GM23338 (cell line): ENCODE measurements around the gene BBS1. TPM values are rescaled to one million over a fixed set of nuclear protein-coding genes. Genes with fewer than 3 reads are reported as not detected.

Source experiments
- ATAC-seq: fragments of 200-7000 bp; cut with Tn5 transposase; 3 replicates; pipeline ENCODE4 v1.9.1; 2020
- DNase-seq: peaks from one replicate; pipeline ENCODE4 v3.0.0-alpha.2; 2015; ENCODE audit warnings: low spot score
- H2AFZ ChIP-seq: fragments of 200-600 bp; sonication (generic); 2 replicates; pipeline ENCODE4 v1.8.0; 2016; ENCODE audit warnings: antibody characterized with exemption, mild to moderate bottlenecking, moderate library complexity
- H3F3A ChIP-seq: fragments of 200-600 bp; sonication (generic); replicated peaks from 2 replicates; pipeline ENCODE4 v1.8.0; 2017; ENCODE audit warnings: antibody characterized with exemption, mixed run types, low read depth
- H3K27ac ChIP-seq: fragments of 200-600 bp; sonication (generic); 2 replicates; pipeline ENCODE4 v1.6.1; 2016; ENCODE audit warnings: low read depth
- H3K27me3 ChIP-seq: fragments of 200-600 bp; sonication (generic); 2 replicates; pipeline ENCODE4 v1.8.0; 2016; ENCODE audit warnings: mild to moderate bottlenecking, mixed run types, moderate library complexity; ENCODE audit not compliant: insufficient read depth
- H3K36me3 ChIP-seq: fragments of 200-600 bp; sonication (generic); 2 replicates; pipeline ENCODE4 v1.8.0; 2016; ENCODE audit warnings: mild to moderate bottlenecking; ENCODE audit not compliant: insufficient read depth
- H3K4me1 ChIP-seq: fragments of 200-600 bp; sonication (generic); 2 replicates; pipeline ENCODE4 v1.8.0; 2016; ENCODE audit warnings: mild to moderate bottlenecking, moderate library complexity; ENCODE audit not compliant: insufficient read depth
- H3K4me2 ChIP-seq: fragments of 200-600 bp; sonication (generic); 2 replicates; pipeline ENCODE4 v1.7.1; 2017; ENCODE audit warnings: mixed run types
- H3K4me3 ChIP-seq: fragments of 200-600 bp; sonication (generic); 2 replicates; pipeline ENCODE4 v1.6.1; 2016; ENCODE audit warnings: mixed run types
- H3K79me2 ChIP-seq: fragments of 200-600 bp; sonication (generic); replicated peaks from 2 replicates; pipeline ENCODE4 v1.8.0; 2017; ENCODE audit warnings: mild to moderate bottlenecking; ENCODE audit not compliant: insufficient read depth
- H3K9me2 ChIP-seq: fragments of 200-600 bp; sonication (generic); 2 replicates; pipeline ENCODE4 v1.8.0; 2017; ENCODE audit not compliant: insufficient read depth
- H4K20me1 ChIP-seq: fragments of 200-600 bp; sonication (generic); replicated peaks from 2 replicates; pipeline ENCODE4 v1.8.0; 2017; ENCODE audit warnings: mild to moderate bottlenecking; ENCODE audit not compliant: insufficient read depth
- H3K27ac Mint-ChIP-seq: 2 replicates; pipeline ENCODE4 v1.8.0; 2020; ENCODE audit warnings: inconsistent platforms, mild to moderate bottlenecking, moderate library complexity, mixed read lengths
- H3K27me3 Mint-ChIP-seq: 3 replicates; pipeline ENCODE4 v1.8.0; 2022; ENCODE audit warnings: low read depth, mild to moderate bottlenecking, moderate library complexity, mixed read lengths, inconsistent platforms; ENCODE audit not compliant: insufficient read depth, poor library complexity
- H3K36me3 Mint-ChIP-seq: 3 replicates; pipeline ENCODE4 v1.8.0; 2021; ENCODE audit warnings: low read depth, mild to moderate bottlenecking, inconsistent platforms, moderate library complexity, mixed read lengths
- H3K4me1 Mint-ChIP-seq: 3 replicates; pipeline ENCODE4 v1.8.0; 2020; ENCODE audit warnings: mild to moderate bottlenecking, inconsistent platforms, mixed read lengths
- H3K4me3 Mint-ChIP-seq: 3 replicates; pipeline ENCODE4 v1.8.0; 2021; ENCODE audit warnings: moderate library complexity, mild to moderate bottlenecking, inconsistent platforms, mixed read lengths
- H3K9me3 Mint-ChIP-seq: 3 replicates; pipeline ENCODE4 v1.8.0; 2020; ENCODE audit warnings: moderate library complexity, mild to moderate bottlenecking, inconsistent platforms, mixed read lengths
- CREB1 ChIP-seq: fragments of 250-450 bp; sonication (Bioruptor Pico); IDR thresholded peaks from 2 replicates; pipeline ENCODE4 v1.5.0; 2020; ENCODE audit warnings: low read depth, mild to moderate bottlenecking, moderate library complexity
- EZH2 ChIP-seq: fragments of 200-600 bp; sonication (generic); IDR thresholded peaks from one replicate; pipeline ENCODE4 v1.8.0; 2017; ENCODE audit warnings: antibody characterized with exemption, mild to moderate bottlenecking, low read depth; ENCODE audit not compliant: unreplicated experiment
- NANOG ChIP-seq: IDR thresholded peaks from 2 replicates; pipeline ENCODE4 v1.6.1; 2016; ENCODE audit warnings: antibody characterized with exemption, borderline replicate concordance
- POLR2AphosphoS5 ChIP-seq: IDR thresholded peaks from 2 replicates; pipeline ENCODE4 v1.6.1; 2016; ENCODE audit warnings: antibody characterized with exemption, low read depth
- STAT1 ChIP-seq: IDR thresholded peaks from one replicate; pipeline ENCODE4 v1.6.1; 2016; ENCODE audit warnings: antibody characterized with exemption; ENCODE audit not compliant: unreplicated experiment
- polyA plus RNA-seq: library from polyadenylated mRNA; unstranded; fragments of >200 nt; fragmentation: Nextera tagmentation; extraction: Ambion mirVana; gene quantifications from 2 replicates; pipeline ENCODE4 v1.2.1, GENCODE V29; 2016
- total RNA-seq: library from RNA; depleted of rRNA; stranded (reverse); fragments of >200 nt; shearing (Covaris generic); gene quantifications from 2 replicates; pipeline ENCODE4 v1.2.3, GENCODE V29; 2014
- TF ChIP-seq, protein P1 (sequence below), 2 experiments: fragments of 200-600 bp in 1 of 2; sonication (generic) in 1 of 2; conservative IDR thresholded peaks; 2 replicates each; pipeline versions ENCODE4 v1.5.1 to v1.6.1; 2016 to 2017; ENCODE audit warnings: antibody characterized with exemption in 2 of 2, low read depth in 2 of 2, mild to moderate bottlenecking in 2 of 2, moderate library complexity in 1 of 2
- TF ChIP-seq, protein P2 (sequence below): IDR thresholded peaks from one replicate; pipeline ENCODE4 v1.6.1; 2018; ENCODE audit warnings: antibody characterized with exemption; ENCODE audit not compliant: unreplicated experiment
- TF ChIP-seq, protein P3 (sequence below): IDR thresholded peaks from 2 replicates; pipeline ENCODE4 v1.6.1; 2016; ENCODE audit warnings: antibody characterized with exemption

The BBS1 gene
- total and polyA plus RNA-seq, 2 experiments from 2014 or later: 11.6 to 41.3 TPM

DNA sequence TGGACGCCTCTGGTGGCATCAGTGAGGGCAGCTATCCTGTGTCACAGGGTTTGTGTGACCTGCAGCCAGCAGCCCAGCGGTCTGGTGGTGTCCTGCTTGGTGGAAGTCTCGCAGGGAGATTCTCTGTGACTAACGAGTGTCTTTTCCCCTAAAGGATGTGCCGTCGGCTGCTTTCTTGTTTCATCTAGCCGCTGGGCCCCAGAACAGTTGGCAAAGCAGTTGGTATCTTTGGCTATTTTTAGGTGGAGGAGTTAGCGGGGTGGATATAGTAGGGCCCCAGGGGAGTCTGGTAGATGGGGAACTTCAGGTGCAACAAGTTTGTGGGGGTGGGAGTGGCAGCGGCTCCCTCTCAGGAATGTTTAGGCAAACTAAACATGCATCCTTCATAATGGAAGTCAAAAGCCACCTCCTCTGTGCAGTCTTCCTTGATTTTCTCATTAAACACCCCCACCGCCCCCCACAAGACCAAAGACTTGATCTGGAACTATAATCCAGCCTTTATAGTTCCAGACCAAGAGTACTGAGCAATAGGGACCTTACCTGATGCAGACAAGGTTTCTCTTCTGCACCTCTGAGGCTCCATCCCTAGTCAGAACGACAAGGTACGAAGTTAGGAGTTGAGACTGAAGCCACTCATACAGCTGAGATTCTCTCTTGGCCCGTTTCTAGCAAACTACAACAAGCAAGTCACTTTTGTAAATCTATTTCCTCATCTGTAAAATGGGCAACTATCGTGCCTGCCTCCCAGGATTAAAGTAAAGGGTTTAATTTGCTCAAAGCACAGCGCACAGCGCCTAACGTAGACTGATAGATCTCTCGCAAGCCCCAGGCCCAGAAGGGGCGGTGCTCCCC lies 44.8 kb upstream of the BBS1 start (continued):
- TF ChIP-seq, protein P1, sequence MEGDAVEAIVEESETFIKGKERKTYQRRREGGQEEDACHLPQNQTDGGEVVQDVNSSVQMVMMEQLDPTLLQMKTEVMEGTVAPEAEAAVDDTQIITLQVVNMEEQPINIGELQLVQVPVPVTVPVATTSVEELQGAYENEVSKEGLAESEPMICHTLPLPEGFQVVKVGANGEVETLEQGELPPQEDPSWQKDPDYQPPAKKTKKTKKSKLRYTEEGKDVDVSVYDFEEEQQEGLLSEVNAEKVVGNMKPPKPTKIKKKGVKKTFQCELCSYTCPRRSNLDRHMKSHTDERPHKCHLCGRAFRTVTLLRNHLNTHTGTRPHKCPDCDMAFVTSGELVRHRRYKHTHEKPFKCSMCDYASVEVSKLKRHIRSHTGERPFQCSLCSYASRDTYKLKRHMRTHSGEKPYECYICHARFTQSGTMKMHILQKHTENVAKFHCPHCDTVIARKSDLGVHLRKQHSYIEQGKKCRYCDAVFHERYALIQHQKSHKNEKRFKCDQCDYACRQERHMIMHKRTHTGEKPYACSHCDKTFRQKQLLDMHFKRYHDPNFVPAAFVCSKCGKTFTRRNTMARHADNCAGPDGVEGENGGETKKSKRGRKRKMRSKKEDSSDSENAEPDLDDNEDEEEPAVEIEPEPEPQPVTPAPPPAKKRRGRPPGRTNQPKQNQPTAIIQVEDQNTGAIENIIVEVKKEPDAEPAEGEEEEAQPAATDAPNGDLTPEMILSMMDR (conservative IDR thresholded peaks at IDR 0.05; ENCODE audit: low read depth in 2 of 2): no peak
- TF ChIP-seq NANOG (no peak), EZH2 (no peak), STAT1 (no peak), CREB1 (no peak)
- TF ChIP-seq, protein P2, sequence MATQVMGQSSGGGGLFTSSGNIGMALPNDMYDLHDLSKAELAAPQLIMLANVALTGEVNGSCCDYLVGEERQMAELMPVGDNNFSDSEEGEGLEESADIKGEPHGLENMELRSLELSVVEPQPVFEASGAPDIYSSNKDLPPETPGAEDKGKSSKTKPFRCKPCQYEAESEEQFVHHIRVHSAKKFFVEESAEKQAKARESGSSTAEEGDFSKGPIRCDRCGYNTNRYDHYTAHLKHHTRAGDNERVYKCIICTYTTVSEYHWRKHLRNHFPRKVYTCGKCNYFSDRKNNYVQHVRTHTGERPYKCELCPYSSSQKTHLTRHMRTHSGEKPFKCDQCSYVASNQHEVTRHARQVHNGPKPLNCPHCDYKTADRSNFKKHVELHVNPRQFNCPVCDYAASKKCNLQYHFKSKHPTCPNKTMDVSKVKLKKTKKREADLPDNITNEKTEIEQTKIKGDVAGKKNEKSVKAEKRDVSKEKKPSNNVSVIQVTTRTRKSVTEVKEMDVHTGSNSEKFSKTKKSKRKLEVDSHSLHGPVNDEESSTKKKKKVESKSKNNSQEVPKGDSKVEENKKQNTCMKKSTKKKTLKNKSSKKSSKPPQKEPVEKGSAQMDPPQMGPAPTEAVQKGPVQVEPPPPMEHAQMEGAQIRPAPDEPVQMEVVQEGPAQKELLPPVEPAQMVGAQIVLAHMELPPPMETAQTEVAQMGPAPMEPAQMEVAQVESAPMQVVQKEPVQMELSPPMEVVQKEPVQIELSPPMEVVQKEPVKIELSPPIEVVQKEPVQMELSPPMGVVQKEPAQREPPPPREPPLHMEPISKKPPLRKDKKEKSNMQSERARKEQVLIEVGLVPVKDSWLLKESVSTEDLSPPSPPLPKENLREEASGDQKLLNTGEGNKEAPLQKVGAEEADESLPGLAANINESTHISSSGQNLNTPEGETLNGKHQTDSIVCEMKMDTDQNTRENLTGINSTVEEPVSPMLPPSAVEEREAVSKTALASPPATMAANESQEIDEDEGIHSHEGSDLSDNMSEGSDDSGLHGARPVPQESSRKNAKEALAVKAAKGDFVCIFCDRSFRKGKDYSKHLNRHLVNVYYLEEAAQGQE: no peak

DNA sequence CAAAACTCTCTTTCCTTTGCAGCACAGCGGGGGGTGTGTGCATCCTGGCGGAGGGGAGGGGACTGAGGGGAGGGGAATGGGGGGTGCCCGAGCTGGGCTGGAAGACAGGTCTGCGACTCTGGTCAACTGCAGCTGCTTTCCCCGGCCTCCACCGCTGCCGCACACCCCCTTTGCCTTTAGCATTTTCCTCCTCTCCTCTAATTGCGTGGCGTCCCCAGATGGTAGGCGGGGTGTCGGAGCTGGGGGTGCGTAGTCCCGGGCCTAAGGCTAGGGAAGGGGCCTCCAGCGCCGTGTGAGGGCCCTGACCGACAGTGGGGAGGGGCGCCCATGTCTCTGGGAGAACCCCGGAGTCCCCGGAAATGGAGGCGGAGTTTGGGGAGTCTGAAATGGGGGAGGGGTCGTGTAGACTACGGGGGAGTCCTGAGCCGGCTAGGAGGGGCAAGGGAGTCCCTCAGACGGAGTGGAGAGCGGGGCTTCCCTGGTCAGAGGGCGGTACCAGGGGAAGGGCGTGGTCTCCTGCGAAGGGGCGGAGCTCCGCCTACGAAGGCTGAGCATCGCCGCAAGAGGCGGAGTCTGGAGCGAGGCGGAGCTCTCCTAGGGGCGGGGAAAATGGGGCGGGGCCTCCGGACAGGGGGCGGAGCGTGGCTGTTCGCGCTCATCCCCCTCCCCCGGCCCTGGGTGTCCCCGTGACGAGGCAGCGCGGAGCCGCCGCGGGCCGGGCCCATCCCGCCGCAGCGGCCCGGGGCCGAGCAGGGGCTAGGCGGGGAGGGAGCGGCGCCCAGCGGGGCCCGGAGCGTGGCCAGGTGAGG lies 44.0 kb upstream of the BBS1 start, which contains the start of gene PELI3:
Gene PELI3, plus strand, starts transcription at position 681 of the 809 bp plus-strand sequence. CDS start 1,224 bp downstream, outside the sequence.
- no peaks in the 10 kb centered on the region for H3K27me3 ChIP-seq
- Mint-ChIP-seq H3K36me3 (peaks cover 18% of the 10 kb centered on the region), H3K27me3 (peaks cover 11% of the 10 kb centered on the region), H3K4me1 (peaks cover 36% of the 10 kb centered on the region), H3K27ac (peak within 1 kb of the TSS; percentile 89), H3K9me3 (peaks cover 23% of the 10 kb centered on the region), H3K4me3 (peak within 1 kb of the TSS; percentile 91)
- DNase-seq (peak; percentile 96), ATAC-seq (peak; percentile 82)
- peaks cover 35% of the 10 kb centered on the region for H3K4me1 ChIP-seq
- peak within 1 kb of the TSS; percentile 86 for H2AFZ ChIP-seq
- peaks cover 10% of the 10 kb centered on the region; the same call in 1 of the 2 replicates for H3F3A ChIP-seq
- no peaks in the 10 kb centered on the region for H3K79me2 ChIP-seq
- H3K27ac ChIP-seq: peak within 1 kb of the TSS; percentile 83
- no peaks in the 10 kb centered on the region for H3K9me2 ChIP-seq
- peak within 1 kb of the TSS; percentile 90 for H3K4me2 ChIP-seq
- H3K36me3 ChIP-seq: no peaks in the 10 kb centered on the region
- peak within 1 kb of the TSS; percentile 81 for H3K4me3 ChIP-seq
- H4K20me1 ChIP-seq: no peaks in the 10 kb centered on the region; the same call in none of the 2 replicates
- TF ChIP-seq POLR2AphosphoS5 (peak; percentile 65), CREB1 (peak; percentile 53)
- TF ChIP-seq, protein P2: peak; percentile 11
- TF ChIP-seq, protein P3, sequence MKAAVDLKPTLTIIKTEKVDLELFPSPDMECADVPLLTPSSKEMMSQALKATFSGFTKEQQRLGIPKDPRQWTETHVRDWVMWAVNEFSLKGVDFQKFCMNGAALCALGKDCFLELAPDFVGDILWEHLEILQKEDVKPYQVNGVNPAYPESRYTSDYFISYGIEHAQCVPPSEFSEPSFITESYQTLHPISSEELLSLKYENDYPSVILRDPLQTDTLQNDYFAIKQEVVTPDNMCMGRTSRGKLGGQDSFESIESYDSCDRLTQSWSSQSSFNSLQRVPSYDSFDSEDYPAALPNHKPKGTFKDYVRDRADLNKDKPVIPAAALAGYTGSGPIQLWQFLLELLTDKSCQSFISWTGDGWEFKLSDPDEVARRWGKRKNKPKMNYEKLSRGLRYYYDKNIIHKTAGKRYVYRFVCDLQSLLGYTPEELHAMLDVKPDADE: no peak
